Mucosa of descending colon (tissue), 3 donors: ENCODE data around the gene LOC128125822.

Source experiments
- ATAC-seq: fragments of 200-7000 bp; cut with Tn5 transposase; one replicate; pipeline ENCODE4 v1.9.1; 2020; ENCODE audit warnings: mild to moderate bottlenecking, moderate library complexity
- DNase-seq, 3 donors: peaks; one replicate each; pipeline ENCODE4 v3.0.0-alpha.2; 2020
- H3K36me3 ChIP-seq: fragments of 200-600 bp; one replicate; pipeline ENCODE4 v1.8.0; 2021; ENCODE audit warnings: low read depth, mild to moderate bottlenecking
- H3K4me1 ChIP-seq: fragments of 200-600 bp; one replicate; pipeline ENCODE4 v1.8.0; 2021; ENCODE audit warnings: low read depth, mild to moderate bottlenecking
- H3K4me3 ChIP-seq: fragments of 200-600 bp; one replicate; pipeline ENCODE4 v1.8.0; 2021; ENCODE audit warnings: mild to moderate bottlenecking
- H3K9me3 ChIP-seq: fragments of 200-600 bp; one replicate; pipeline ENCODE4 v1.8.0; 2021; ENCODE audit warnings: mild to moderate bottlenecking
- intact Hi-C, 2 donors: fragments of 100-400 bp; cut with DNase I in 1 of 2; cut with micrococcal nuclease in 1 of 2; formaldehyde crosslinking; loops; one replicate each; pipeline versions ENCODE4 v1.11.0 to v1.11.1; 2022; cut with DNase I, micrococcal nuclease
- TF ChIP-seq, protein P1 (sequence below): fragments of 200-600 bp; IDR thresholded peaks from one replicate; pipeline ENCODE4 v1.8.0; 2022; ENCODE audit warnings: antibody characterized with exemption, mild to moderate bottlenecking
- donor health status: DM: no; HTN: no; CAD: no; lungs with moderate emphysema.
- donor health status: DM: no; HTN: no; CAD: no.
- donor health status: DM: no; HTN: yes; CAD: no.

Gene LOC128125822

DNA sequence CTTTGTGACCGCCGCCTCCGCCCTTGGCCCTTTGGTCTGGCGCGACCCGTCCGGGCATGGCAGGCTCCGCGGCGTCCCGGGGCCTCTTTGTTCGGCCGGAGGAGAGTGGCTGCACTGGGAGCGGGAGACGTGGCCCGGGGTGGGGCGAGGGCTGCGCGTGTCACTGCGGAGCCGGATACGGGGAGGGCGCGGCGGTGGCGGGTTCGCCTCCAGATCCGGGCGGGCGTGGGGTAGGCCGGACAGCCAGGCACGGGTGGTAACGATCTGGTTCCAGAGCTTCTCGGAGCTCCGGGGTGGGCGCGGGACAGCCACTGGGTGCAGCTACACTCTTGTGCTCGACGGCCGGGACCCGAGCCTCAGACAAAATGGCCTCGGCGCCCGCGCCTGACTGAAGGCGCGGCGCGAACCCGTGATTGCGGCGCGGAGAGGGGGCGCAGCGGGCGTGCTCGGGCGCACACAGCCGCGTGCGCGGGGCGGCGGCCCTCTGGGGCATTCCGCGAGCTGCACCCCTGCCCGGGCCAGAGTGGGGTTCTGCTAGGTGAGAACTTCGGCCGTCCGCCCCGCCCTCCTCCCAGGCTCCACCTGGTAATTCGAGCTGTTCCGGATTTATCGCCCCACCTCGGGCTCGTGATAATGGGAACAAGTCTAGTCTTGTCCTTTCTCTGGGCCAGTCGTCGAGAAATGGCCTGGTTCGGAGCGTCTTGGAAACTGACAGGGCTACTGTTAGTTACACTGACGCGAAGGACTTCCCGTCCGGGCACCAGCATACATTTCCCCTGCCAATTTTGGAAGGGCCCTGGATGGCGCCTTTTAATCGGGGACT, 1.0 kb downstream of the LOC128125822 start:
- Histone ChIP-seq H3K4me1 (no peaks in the 10 kb centered on the region), H3K4me3 (peak overlapping the region; percentile 94), H3K9me3 (no peaks in the 10 kb centered on the region), H3K36me3 (no peaks in the 10 kb centered on the region)
- DNase-seq (peak; percentile 93 to 95 (median 95)), ATAC-seq (peak; percentile 71)
- TF ChIP-seq, protein P1, sequence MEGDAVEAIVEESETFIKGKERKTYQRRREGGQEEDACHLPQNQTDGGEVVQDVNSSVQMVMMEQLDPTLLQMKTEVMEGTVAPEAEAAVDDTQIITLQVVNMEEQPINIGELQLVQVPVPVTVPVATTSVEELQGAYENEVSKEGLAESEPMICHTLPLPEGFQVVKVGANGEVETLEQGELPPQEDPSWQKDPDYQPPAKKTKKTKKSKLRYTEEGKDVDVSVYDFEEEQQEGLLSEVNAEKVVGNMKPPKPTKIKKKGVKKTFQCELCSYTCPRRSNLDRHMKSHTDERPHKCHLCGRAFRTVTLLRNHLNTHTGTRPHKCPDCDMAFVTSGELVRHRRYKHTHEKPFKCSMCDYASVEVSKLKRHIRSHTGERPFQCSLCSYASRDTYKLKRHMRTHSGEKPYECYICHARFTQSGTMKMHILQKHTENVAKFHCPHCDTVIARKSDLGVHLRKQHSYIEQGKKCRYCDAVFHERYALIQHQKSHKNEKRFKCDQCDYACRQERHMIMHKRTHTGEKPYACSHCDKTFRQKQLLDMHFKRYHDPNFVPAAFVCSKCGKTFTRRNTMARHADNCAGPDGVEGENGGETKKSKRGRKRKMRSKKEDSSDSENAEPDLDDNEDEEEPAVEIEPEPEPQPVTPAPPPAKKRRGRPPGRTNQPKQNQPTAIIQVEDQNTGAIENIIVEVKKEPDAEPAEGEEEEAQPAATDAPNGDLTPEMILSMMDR: no peak
- intact Hi-C loops: no loop called here

- TF ChIP-seq, protein P1: peak; percentile 30
- H3K36me3 ChIP-seq: peaks cover 4% of the 10 kb centered on the region
- ATAC-seq: peak; percentile 18
- no peaks in the 10 kb centered on the region for H3K4me1 ChIP-seq
- peak overlapping the region; percentile 94 for H3K4me3 ChIP-seq
- intact Hi-C loops: no loop called here
- H3K9me3 ChIP-seq: no peaks in the 10 kb centered on the region
- DNase-seq: peak in 1 of 3 donors; percentile 82
Observed at GRCh38 chr6:63573899-63574553, 1.7 kb downstream of the LOC128125822 start.

DNA sequence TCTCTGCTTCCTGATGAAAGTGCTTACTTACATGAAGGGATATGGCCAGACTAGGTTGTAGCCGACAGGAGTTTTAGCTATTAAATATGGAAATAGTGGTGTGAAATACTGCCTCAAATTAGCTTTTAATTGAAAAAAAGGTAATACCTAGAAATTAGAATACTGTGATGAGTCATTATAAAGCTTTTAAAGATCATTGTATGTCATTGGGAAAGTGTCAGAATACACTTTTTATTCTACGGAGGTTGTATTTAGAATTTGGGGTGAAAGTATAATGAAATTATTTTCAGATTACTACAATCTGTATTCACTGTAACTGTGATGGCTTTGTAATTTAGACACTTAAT, 2.2 kb downstream of the LOC128125822 start:
- Histone ChIP-seq H3K9me3 (no peaks in the 10 kb centered on the region), H3K4me3 (no peak overlapping the region), H3K4me1 (no peaks in the 10 kb centered on the region), H3K36me3 (peaks cover 9% of the 10 kb centered on the region)
- intact Hi-C loops: no loop called here
- TF ChIP-seq, protein P1: peak; percentile 0
- no peak for DNase-seq
- ATAC-seq: no peak

DNA sequence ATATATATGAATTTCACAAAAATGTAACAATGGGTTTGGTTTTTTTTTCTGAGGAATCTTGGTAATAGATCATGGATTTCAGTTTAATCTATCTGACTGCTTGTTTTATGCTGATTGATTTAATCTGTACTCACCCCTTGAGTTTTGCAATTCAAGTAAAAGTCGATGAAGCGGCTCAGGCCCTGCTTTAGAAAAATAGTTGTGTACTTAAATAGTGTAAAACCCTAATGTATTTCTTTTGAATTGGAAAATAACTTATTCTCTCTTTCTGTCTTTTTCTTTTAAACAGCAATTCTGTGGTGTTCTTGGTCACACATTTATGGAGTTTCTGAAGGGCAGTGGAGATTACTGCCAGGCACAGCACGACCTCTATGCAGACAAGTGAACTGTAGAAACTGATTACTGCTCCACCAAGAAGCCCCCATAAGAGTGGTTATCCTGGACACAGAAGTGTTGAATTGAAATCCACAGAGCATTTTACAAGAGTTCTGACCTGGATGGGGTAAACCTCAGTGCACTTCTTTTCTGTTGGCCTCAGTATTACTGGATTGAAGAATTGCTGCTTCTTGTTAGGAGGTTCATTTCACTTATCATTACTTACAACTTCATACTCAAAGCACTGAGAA, 4.0 kb downstream of the LOC128125822 start:
- Histone ChIP-seq H3K9me3 (no peaks in the 10 kb centered on the region), H3K4me1 (no peaks in the 10 kb centered on the region), H3K36me3 (peaks cover 21% of the 10 kb centered on the region), H3K4me3 (no peak overlapping the region)
- ATAC-seq: no peak
- TF ChIP-seq, protein P1: no peak
- intact Hi-C loops: no loop called here
- DNase-seq: no peak

DNA sequence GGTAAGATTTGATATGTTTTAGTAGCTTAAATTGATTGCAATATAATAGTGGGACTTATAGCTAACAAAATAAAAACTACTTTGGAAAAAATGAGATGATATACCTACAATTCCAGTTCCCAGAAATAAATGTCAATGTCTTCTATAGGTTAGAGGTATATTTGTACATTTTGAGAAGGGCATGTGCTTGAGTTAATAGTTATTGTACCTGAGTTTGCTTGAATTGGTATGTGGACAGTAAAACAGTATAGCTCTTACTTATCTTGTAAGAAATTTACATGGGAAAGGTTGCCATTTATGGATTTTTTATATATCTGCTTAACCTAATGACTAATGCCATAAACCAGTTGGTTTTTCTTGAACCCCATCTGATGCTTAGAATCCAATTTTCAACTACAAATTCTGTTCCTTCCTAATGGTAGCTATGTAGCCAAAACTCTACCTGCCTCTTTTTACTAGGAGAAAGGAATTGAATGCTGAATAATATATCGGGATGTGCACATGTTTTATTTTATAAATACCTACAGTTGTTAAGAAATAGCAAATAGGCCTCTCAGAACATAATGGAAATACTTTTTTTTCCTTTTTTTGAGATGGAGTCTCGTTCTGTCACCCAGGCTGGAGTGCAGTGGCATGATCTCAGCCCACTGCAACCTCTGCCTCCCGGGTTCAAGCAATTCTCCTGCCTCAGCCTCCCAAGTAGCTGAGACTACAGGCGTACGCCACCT, 4.9 kb downstream of the LOC128125822 start:
- H3K9me3 ChIP-seq: no peaks in the 10 kb centered on the region
- no peak for DNase-seq
- H3K36me3 ChIP-seq: peaks cover 21% of the 10 kb centered on the region
- ATAC-seq: no peak
- H3K4me3 ChIP-seq: no peak overlapping the region
- TF ChIP-seq, protein P1: no peak
- intact Hi-C loops: no loop called here
- H3K4me1 ChIP-seq: no peaks in the 10 kb centered on the region
